ENCODE data around the gene MGAT4C. TPM values are rescaled to one million over a fixed set of nuclear protein-coding genes. Genes with fewer than 3 reads are reported as not detected.

MGAT4C gene
- total and polyA plus RNA-seq, 8 donors: under 0.01 to 4.0 (median 0.06) TPM; not detected in 2

DNA sequence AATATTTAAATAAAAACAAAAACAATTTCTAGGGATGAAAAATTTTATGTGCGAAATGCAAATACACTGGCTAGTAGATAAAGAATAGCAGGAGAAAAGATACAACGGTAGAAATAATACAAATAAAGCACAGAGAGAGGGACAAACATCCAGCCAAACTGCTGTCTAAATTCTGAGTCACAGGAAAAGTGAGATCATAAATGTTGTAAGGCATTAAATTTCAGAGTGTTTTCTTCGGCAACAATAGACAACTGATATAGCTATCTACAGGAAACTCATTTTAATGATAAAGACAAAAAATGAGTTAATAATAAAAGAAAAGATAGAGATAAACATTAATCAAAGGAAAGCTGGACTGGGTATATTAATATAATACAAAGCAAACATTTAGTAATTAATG lies 259.9 kb downstream of the MGAT4C start:
- 68 to 77% (median 74%) methylated on average over 3 of the region's 3 CpGs for WGBS, 5 donors
- H3K36me3 ChIP-seq: no peaks in the 10 kb centered on the region
- intact Hi-C loops (cut with DNase I; ENCODE audit: low total_unique reads): no loop called here
- H3K4me1 ChIP-seq: no peaks in the 10 kb centered on the region
- H3K27me3 ChIP-seq: no peaks in the 10 kb centered on the region
- no peak overlapping the region for H3K27ac ChIP-seq
- no peak for DNase-seq
- peaks cover 8 to 53% (median 39%) of the 10 kb centered on the region in 4 donors for H3K9me3 ChIP-seq
- TF ChIP-seq POLR2A (IDR thresholded peaks at IDR 0.05) (no peak), POLR2AphosphoS5 (IDR thresholded peaks at IDR 0.05) (no peak), EP300 (IDR thresholded peaks at IDR 0.05) (no peak)
- TF ChIP-seq, protein P1, sequence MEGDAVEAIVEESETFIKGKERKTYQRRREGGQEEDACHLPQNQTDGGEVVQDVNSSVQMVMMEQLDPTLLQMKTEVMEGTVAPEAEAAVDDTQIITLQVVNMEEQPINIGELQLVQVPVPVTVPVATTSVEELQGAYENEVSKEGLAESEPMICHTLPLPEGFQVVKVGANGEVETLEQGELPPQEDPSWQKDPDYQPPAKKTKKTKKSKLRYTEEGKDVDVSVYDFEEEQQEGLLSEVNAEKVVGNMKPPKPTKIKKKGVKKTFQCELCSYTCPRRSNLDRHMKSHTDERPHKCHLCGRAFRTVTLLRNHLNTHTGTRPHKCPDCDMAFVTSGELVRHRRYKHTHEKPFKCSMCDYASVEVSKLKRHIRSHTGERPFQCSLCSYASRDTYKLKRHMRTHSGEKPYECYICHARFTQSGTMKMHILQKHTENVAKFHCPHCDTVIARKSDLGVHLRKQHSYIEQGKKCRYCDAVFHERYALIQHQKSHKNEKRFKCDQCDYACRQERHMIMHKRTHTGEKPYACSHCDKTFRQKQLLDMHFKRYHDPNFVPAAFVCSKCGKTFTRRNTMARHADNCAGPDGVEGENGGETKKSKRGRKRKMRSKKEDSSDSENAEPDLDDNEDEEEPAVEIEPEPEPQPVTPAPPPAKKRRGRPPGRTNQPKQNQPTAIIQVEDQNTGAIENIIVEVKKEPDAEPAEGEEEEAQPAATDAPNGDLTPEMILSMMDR (IDR thresholded peaks at IDR 0.05): no peak
- no peak overlapping the region for H3K4me3 ChIP-seq

DNA sequence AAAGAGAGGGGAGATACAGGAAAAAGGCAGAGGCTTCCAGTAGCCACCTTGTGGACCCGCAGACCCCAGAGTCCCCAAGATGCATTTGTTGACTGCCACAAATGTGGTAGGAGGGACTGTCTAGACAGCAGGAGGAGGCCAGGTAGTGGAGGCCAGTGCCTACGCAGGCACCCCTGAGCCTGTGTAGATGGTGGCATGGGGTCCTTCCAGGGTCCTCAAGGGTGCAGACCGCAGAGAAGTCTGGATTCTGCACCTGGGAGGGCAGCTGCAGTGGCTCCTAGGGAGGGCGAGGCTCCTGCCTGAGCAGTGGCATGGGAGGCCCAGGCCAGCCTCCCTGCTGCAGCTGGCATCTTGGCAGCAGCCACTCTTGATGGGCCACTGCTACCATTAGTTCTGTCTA lies 262.4 kb downstream of the MGAT4C start:
- 81 to 95% (median 85%) methylated on average over 4 of the region's 4 CpGs for WGBS, 5 donors
- Histone ChIP-seq H3K9me3 (peaks cover 10 to 53% (median 45%) of the 10 kb centered on the region in 4 donors), H3K27me3 (no peaks in the 10 kb centered on the region), H3K27ac (no peak overlapping the region), H3K4me1 (no peaks in the 10 kb centered on the region), H3K4me3 (no peak overlapping the region), H3K36me3 (no peaks in the 10 kb centered on the region)
- no peak for DNase-seq
- TF ChIP-seq POLR2A (IDR thresholded peaks at IDR 0.05) (no peak), EP300 (IDR thresholded peaks at IDR 0.05) (no peak), POLR2AphosphoS5 (IDR thresholded peaks at IDR 0.05) (no peak)
- TF ChIP-seq, protein P1 (IDR thresholded peaks at IDR 0.05): no peak
- intact Hi-C loops (cut with DNase I; ENCODE audit: low total_unique reads): no loop called here

DNA sequence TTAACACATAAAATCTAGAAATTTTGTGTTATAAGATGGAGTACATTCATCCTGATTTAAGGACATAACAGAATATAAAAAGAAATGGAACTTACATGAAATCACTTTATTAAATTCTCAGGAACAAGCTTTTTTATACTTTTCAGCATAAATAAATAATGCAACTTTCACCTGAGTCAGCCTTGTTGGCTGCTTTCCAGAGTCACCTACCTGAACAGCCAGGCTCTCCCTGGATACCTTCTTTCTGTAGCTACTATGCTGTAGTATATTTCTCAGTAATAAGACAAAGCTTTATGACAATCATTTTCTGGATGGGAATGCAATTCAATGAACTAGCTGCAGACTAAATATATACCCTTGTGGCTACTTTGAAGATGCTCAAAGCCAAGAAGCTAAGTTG lies 270.2 kb downstream of the MGAT4C start:
- DNase-seq: no peak
- TF ChIP-seq EP300 (IDR thresholded peaks at IDR 0.05) (no peak), POLR2A (IDR thresholded peaks at IDR 0.05) (no peak), POLR2AphosphoS5 (IDR thresholded peaks at IDR 0.05) (no peak)
- TF ChIP-seq, protein P1 (IDR thresholded peaks at IDR 0.05): no peak
- peaks cover 0 to 5% (median 2%) of the 10 kb centered on the region in 4 donors for H3K9me3 ChIP-seq
- no peak overlapping the region for H3K4me3 ChIP-seq
- H3K4me1 ChIP-seq: no peaks in the 10 kb centered on the region
- H3K27ac ChIP-seq: no peak overlapping the region
- intact Hi-C loops (cut with DNase I; ENCODE audit: low total_unique reads): no loop called here
- H3K27me3 ChIP-seq: no peaks in the 10 kb centered on the region
- no peaks in the 10 kb centered on the region for H3K36me3 ChIP-seq

DNA sequence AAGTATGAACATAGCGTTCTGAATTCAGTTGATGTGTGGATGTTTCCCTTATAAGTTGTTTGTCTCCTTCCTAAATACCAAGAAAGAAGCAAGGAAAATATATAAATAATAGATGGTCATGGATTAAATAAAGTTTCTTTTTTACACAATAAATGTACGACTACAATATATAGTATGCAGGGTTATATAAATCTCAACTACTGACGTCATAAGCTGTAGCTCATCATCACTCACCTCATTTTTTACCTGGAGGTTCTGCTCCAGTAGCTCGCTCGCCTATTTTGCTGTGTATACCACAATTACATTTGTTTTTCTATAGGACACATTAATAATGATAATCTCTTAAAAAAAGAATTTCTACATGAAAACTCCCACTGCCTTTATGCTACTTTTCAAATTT lies 272.6 kb downstream of the MGAT4C start:
- 73 to 89% (median 85%) methylated on average over 5 of the region's 5 CpGs for WGBS, 5 donors
- intact Hi-C loops (cut with DNase I; ENCODE audit: low total_unique reads): no loop called here

More for the DNA sequence above, 272.6 kb downstream of the MGAT4C start:
- Histone ChIP-seq H3K4me1 (no peaks in the 10 kb centered on the region), H3K27ac (no peak overlapping the region), H3K9me3 (no peaks in the 10 kb centered on the region), H3K36me3 (no peaks in the 10 kb centered on the region), H3K4me3 (no peak overlapping the region), H3K27me3 (no peaks in the 10 kb centered on the region)
- TF ChIP-seq EP300 (IDR thresholded peaks at IDR 0.05) (no peak), POLR2AphosphoS5 (IDR thresholded peaks at IDR 0.05) (no peak), POLR2A (IDR thresholded peaks at IDR 0.05) (no peak)
- TF ChIP-seq, protein P1 (IDR thresholded peaks at IDR 0.05): no peak
- no peak for DNase-seq

Measured in stomach (tissue), 9 donors.